Left hindlimb (tissue), 1 donor: ENCODE data around the gene PPP1R1B.
"Not testable (repeated sequence)": the region's sequence is repeated elsewhere in the genome, so short reads cannot be mapped to it uniquely, and the experiment has no call there.

Experiments
- DNase-seq: peaks from one replicate; pipeline ENCODE4 v3.0.0-alpha.2; 2018

PPP1R1B gene

GRCh38 chr17:39626171-39627046, at the start of gene PPP1R1B:
Gene PPP1R1B, plus strand, starts transcription at chr17:39626952. Its CDS starts 441 bp downstream, at chr17:39627393.
- no peak for DNase-seq

GRCh38 chr17:39578272-39578671, 48.5 kb upstream of the PPP1R1B start:
- no peak for DNase-seq

- no peak for DNase-seq
Observed at GRCh38 chr17:39579318-39580081, 47.3 kb upstream of the PPP1R1B start.

GRCh38 chr17:39580082-39580468, 46.7 kb upstream of the PPP1R1B start:
- DNase-seq: no peak

- no peak for DNase-seq
Observed at GRCh38 chr17:39581071-39581758, 45.5 kb upstream of the PPP1R1B start.

GRCh38 chr17:39581759-39582085, 45.0 kb upstream of the PPP1R1B start:
- DNase-seq: no peak

DNA sequence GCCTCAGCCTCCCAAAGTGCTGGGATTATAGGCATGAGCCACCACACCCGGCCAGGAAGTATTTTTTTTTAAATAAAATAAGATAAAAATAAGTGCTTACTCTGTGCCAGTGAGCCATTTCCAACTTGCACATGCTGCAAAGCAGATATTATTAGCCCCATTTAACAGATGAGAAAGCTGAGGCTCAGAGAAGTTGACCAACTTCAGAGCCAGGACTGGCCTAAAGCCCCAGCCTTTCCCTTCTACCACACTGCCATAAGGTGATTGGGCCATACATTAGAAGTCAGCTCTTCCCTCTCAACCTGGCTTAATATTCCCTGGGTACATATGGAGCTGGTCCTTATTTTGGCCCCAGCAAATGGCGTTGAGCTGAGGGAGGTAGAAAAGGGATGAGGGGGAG, 44.1 kb upstream of the PPP1R1B start:
- no peak for DNase-seq

DNA sequence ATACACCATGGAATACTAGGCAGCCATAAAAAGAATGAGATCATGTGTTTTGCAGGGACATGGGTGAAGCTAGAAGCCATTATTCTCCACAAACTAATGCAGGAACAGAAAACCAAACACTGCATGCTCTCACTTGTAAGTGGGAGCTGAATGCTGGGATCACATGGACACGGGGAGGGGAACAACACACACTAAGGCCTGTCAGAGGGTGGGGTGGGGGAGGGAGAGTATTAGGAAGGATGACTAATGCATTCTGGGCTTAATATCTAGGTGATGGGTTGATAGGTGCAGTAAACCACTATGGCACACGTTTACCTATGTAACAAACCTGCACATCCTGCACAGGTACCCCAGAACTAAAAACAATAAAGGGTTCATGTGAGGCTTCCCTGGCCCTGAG, 36.6 kb upstream of the PPP1R1B start:
- DNase-seq: not testable (repeated sequence)

GRCh38 chr17:39591958-39592954, 34.5 kb upstream of the PPP1R1B start:
- DNase-seq: no peak

DNA sequence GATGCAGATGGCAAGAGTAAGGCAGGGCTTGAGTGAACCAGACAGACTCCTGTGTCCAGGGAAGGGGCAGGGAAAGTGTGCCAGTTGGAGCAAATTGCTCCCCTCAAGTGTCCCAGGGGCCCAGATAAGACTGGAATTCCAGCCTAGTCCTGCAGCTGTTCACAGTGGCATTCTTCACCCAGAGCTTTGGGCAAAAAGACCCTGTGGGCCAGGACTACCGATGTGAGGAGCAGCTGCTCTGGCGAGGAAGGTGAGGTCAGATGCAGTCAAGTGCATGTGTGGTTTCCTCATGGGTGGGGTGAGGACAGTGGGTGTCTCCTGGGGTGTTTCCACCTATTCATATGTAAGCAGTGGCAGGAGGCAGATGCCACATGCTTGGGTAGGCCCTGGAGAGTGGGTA, 33.4 kb upstream of the PPP1R1B start:
- DNase-seq: no peak

- DNase-seq: no peak
Observed at GRCh38 chr17:39595294-39595693, 31.5 kb upstream of the PPP1R1B start.

- no peak for DNase-seq
Observed at GRCh38 chr17:39595928-39596510, 30.7 kb upstream of the PPP1R1B start.

GRCh38 chr17:39596543-39597267, 30.0 kb upstream of the PPP1R1B start:
- DNase-seq: no peak

DNA sequence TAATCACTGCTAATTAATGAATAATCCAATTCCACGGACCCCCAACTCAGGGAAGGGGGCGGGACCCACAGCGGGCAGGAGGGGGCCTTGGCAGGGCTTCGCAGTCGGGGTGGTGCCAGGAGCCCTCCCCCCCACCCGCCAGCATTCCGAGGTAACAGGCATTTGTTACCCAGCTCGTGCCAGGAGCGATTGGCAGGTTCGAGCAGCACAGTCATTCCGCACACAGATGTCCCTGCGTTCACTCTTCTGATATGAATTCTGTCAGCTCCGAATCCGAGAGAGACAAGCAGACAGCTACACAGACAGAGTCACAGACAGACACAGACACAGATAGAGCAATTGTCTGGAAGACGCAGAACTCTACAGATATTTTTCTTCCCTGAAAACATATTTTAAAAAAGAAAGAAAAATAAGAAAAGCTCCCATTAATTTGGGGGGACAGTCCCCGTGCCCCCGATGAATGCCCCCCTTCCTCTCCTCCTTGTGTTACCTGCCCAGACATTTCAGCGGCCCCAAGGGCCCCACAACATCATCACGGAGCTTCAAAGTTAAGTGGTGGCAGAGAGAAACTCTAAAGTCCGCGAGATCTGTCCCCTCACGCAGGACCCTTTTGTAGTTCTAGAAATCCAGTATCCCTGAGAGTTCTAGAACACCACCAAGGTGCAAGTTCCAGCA, 29.2 kb upstream of the PPP1R1B start:
- DNase-seq: no peak

DNA sequence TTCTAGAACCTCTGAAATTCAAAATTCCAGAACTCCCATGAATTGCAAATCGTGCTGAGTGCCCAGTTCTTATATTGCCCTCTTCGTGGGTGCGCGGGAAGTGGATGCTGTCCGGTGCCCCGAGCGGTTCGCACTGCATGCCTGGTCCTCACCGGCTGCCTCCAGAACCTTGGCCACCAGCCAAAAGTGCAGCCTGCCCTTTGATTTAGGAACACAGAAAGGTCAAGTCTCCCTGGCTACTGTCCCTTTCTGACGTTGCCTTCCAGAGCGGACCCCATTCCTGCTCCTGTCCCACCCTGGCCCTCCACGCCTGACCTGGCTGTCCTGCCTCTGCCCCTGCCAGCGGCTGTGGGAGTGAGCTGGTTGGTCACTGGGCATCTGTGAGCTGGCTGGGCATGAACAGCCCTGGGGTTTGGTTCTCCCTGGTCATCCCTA, 28.7 kb upstream of the PPP1R1B start:
- DNase-seq: no peak

GRCh38 chr17:39598630-39599003, 28.1 kb upstream of the PPP1R1B start:
- DNase-seq: no peak

DNA sequence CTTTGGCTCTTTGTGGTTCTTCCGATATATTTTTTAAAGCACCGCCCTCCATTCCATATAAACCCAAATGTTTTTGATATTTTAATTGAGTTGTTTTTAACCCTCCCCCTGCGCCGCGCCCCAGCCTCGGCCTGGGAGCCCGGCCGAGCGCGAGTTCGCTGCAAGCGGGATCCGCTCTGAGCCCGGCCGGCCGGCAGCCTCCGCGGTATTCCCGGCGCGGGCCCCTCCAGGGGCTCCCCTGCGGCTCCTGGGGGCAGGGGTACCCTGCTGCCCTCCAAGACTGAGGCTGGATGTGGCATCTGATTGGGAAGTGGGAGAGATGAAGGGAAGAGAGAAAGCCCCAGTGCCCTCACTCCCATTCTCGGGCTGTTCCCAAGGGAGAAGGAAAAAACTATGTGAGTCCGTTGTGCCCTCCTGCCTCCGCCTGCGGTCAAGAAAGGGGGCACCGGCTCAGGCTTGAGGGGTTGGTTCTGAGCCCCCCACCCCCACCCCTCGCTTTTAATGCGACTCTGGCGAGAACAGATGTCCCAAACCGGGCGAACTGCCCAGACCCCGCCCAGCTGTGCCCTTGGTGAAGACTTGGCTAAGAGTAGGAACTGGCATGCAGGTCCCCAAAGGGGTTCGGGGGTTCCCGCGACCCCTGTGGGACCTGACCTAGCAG, 27.6 kb upstream of the PPP1R1B start:
- DNase-seq: no peak

- DNase-seq: no peak
Observed at GRCh38 chr17:39599665-39600231, 27.0 kb upstream of the PPP1R1B start.

DNA sequence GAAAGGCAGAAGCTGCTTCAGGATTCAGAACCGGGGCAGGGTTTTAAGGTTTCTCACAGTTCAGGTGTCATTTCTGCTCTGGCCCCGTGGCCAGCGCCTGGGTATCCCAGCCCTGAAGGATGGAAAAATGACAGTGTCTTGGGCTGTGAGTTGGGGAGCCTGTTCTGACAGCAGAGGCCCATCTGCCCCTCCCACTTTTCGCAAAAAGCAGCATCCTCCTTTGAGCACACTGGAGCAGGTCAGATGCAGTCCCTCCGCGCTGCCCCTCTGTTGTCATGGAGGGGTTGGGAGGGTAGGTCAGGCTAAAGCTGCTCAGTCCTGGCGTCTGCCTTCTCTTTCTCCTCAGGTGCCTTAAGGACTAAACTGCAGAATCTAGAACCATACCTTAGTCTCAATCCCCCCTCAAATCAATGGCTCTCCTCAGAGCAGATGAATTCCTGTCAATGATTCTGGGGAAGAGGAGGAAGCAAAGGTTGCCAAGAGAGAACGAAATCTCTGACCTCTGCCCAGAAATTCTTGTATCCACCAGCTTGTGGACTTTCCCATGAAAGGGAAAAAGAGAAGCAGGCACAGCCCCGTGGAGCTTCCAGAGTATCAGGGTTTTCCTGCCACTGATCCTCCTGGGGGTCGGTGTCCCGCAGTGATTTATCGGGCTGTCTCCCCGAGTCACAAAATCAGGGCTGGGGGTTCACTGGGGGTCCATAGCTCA, 26.3 kb upstream of the PPP1R1B start:
- no peak for DNase-seq
